IPS-18c (cell line): Measurements from ENCODE around the gene DNAH1.

Experiments
- H3K4me3 ChIP-seq: 2 replicates; pipeline ENCODE4 v1.7.0; 2013; ENCODE audit warnings: low read depth, mild to moderate bottlenecking, low read length, moderate library complexity; ENCODE audit not compliant: insufficient read depth
- H3K9me3 ChIP-seq: one replicate; pipeline ENCODE4 v1.6.1; 2013; ENCODE audit warnings: mild to moderate bottlenecking, low read length, moderate library complexity; ENCODE audit not compliant: control insufficient read depth, insufficient read depth

Gene DNAH1

DNA sequence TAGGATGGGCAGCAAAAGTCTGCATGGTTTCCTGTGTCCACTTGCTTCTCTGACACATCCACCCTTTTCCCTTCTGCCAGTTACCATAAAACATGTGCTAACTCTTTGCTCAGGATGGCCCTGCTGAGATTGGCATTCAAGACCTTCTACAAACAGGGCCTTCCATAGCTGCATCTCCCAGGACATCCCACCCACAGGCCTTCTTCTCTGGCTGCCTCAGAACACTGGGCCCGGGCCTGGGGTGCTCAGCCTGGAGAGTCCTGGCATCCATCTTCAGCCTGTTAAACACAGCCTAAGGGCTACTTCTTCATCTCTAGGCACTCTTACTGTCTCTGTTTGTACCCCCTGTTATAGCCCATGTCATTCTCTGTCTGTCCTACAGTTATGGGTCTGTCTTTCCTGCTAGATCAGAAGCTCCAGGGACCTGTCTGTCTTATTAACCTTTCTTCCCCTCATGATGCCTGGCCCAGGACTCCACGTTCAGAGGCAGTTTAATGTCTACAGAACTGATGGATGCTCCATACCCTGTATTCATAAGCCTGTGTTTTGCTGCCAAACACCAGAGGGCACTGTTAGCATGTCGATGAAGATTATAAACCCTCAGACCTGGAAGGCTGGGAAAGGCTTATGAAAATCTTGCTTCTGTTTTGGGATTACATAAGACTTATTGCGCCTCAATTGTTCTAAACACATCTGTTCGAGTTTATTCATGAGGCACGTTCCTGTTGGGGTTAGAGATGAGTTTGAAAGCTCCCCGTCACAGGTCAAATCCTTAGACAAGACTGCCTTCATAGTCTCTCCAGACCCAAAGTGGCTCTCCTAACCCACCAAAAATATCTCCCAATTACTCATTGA, 112.3 kb downstream of the DNAH1 start:
- no peaks in the 10 kb centered on the region for H3K9me3 ChIP-seq
- no peak overlapping the region for H3K4me3 ChIP-seq

DNA sequence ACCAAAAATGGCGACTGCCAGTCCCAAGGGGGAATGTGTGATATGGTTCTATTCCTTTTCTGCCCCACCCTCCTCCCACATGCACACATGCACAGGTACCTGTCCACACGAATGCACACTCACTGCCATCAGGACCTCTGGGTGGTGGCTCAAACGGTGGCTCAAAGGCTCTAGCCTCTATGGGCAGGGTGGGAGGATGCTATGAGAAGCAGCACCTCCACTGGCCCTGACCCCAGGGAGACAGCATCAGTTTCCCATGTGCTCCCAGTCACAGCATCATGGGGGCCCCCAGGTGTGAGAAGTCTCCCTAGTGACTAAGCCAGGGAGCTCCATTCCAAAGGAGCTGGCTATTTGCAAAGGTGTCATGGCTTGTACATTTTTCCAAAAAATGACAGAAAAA, 112.9 kb downstream of the DNAH1 start:
- H3K9me3 ChIP-seq: no peaks in the 10 kb centered on the region

DNA sequence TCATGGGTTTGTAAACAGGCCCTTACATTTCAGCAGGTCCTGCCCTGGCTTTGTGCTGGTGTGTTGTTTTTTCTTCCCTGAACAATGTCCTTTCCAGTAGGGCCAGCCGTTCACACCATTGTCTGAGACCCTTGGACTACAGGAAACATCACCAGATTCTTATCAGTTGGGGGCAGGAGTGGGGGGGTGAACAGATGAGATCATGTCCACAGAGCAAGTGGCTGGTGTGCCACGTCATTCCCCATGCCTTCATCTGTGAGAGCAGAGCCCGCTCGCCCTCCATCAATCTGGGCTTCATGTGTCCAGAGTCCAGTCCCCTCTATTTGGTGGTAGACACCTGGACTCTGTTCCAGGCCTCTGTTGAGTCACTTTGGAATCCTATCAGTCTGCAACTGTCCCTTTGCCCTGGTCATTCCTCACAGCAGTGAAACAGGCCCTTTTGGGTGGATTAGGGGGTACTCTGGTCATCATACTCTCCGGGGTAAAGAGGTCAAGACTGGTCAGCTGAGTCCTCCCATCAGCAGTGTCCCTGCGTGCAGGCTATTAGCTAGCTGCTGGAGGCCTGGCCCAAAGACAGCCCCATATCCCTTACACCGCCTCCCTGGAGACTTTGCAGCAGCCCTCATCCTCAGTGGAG, 113.8 kb downstream of the DNAH1 start:
- Histone ChIP-seq H3K4me3 (no peak overlapping the region), H3K9me3 (no peaks in the 10 kb centered on the region)

More for the DNA sequence above, 112.9 kb downstream of the DNAH1 start:
- H3K4me3 ChIP-seq: no peak overlapping the region

DNA sequence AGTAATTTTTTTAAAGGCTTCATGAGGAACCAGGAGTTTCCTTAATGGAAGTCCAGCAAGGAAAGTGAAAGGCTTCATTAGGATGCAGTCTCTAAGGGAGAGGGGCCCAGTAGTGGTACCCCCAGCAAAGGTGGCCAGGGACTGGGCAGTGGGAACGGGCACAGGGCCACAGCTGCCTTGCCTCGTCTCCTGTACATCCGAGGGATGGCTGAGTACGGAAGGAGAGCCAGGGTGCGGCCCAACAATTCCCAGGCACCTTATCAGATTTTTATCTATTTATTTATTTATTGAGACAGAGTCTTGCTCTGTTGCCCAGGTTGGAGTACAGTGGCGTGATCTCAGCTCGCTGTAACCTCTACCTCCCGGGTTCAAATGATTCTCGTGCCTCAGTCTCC, 114.3 kb downstream of the DNAH1 start:
- Histone ChIP-seq H3K4me3 (no peak overlapping the region), H3K9me3 (no peaks in the 10 kb centered on the region)

DNA sequence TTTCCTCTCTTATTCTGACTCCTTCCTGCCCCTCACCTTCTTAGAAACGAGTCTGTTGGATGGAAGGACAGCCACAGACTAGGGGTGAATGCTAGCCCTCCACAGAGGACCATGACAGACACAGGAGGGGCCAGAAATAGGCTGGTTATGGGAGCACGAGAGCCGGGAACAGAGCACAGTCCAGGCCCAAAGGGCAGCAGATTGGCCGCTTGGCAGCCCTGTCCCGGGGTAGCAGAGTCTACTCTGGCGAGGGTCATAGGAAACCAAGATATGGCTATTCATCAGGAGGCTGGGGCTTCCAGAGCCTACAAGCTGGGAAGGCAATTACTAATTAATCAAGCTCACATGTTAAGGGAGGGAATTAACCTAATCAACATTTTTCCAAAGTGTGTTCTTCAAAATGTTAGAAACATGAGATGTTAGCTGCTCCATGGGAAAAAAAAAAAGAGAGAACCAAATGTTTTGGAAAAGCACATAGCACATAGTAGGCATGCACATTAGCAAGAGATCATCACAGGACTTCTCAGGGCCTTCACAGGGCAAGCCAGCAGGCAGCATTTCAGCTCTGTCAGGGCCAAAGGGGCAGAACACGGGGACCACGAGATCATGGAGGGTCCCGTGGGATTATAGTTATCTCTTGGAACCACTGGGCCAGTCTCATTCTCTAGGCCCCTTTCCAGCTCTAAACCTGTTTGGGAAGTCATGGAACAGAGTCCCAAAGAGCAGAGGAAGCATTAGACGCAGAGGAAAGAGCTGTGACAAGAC, 115.5 kb downstream of the DNAH1 start:
- no peak overlapping the region for H3K4me3 ChIP-seq

DNA sequence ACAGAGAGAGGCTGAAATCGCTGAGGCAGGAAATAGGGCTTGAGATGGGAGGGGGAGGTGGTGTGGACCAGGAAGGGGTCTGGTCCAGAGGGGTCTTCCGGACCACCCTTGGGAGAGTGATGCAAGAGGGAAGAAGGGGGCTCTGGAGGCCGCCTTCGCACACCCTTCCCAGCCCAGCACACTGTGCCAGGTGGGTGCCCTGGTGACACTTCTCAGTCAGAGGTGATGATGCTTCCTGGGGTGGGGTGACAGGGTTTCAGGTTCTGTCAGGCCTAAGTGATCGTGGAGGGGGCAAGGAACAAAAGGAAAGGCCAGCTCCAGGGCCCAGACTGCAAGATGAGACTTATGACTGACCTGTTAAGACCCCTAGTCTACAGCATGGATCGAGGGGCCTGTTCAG, 116.1 kb downstream of the DNAH1 start:
- Histone ChIP-seq H3K4me3 (no peak overlapping the region), H3K9me3 (no peaks in the 10 kb centered on the region)

More for the DNA sequence above, 115.5 kb downstream of the DNAH1 start:
- no peaks in the 10 kb centered on the region for H3K9me3 ChIP-seq

DNA sequence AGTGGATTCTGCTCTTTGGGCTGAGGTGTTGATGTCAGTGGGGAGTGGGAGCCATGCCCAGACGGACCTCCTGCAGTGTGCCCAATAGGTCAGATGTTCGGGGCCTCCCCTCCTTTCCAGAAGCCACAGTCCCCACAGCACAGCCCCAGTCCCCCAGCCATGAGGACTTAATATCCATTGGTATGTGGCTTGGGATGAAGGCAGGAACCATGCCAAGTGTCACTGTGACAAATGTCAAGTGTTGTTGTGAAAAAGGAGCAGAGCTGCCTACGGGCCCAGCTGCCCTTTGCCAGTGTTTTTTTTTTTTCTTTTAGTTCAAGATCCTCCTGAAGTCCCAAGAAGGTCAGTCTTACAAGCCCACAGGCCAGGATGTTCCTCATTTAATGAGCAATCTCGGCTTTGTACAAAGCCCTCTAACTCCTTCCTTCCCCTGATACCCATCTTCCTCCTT, 116.6 kb downstream of the DNAH1 start:
- H3K4me3 ChIP-seq: no peak overlapping the region

DNA sequence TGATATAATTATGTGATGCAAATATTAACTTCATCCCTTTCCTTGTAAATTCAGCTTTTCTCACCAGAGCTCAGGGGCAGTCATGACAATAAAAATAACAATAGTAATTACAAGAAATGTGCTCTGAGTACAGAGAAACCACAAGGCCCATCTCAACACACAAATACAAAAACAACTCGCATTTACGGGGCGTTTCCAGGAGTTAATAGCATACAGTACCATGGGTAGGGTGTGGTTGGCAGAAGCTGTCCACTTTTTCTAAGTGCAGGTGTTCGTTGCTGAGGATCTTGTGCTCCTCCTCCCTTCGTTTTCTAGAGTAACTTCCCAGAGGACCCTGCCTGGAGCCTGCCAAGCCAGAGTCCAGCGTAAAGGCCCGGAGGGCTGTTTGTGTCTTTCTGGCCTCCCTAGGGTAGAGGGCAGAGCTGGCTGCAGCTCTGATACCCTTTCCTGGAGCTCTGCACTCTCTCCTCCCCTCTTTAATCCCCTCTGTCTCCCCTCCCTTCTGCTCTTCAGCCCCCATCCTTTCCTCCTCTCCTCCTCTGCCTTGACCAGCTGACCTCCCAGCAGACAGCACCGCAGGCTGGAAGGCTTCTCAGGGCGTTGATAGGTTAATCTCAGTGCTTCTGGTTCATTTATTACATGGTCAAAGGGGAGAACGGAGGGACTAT, 117.3 kb downstream of the DNAH1 start:
- no peak overlapping the region for H3K4me3 ChIP-seq
- H3K9me3 ChIP-seq: no peaks in the 10 kb centered on the region

More for the DNA sequence above, 116.6 kb downstream of the DNAH1 start:
- no peaks in the 10 kb centered on the region for H3K9me3 ChIP-seq

DNA sequence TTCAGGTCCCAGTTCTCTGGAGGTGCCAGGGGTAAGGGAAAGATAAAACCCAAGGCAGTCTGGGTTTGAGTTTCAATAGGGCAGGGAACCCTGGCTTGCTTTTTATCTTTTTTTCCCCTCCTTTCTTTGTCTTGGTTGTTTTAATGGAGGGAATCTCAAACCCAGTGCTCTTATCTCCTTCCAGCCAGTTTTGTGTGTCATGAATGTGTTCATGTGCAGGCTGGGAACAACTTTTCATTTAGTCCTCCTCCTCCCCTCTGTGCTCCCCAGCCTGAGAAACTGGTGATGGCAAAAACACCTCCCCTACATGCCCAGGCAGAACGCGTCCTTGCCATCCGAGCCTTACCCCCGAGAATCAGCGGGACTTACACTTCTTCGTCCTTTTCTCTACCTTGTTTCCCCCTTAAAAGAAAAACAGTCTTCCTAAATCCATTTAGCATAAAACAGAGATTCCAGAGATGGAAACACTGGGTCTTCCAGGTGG, 117.9 kb downstream of the DNAH1 start:
- Histone ChIP-seq H3K9me3 (no peaks in the 10 kb centered on the region), H3K4me3 (no peak overlapping the region)

DNA sequence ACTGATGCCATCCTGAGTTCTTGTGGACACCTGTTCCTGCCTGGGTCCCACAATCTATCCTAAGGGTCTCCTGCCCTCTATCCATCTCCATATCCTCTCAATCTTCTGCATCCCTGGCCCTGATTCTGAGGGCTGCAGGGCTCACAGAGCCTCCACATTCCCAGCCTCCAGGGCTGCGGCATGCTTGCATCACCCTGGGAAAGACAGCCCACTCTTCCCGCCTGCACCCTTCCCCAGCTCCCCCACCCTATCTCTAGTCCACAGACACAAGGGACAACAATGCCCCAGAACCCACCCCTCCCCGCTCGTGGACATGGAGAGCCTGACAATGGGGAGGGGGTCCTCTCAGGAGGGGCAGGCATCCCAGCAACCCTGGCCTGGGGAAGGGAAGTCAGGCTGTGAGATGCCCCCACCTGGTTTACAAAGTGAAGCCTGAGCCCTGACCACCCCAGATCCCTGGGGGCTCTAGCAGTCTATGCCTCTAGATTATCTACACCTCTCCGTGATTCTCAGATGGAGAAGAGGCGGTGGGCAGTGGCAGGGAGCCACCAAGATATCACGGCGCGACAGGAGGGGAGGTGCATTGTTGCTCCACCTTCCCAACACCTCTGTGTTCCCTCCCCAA, 118.5 kb downstream of the DNAH1 start:
- H3K4me3 ChIP-seq: no peak overlapping the region
- H3K9me3 ChIP-seq: no peaks in the 10 kb centered on the region

DNA sequence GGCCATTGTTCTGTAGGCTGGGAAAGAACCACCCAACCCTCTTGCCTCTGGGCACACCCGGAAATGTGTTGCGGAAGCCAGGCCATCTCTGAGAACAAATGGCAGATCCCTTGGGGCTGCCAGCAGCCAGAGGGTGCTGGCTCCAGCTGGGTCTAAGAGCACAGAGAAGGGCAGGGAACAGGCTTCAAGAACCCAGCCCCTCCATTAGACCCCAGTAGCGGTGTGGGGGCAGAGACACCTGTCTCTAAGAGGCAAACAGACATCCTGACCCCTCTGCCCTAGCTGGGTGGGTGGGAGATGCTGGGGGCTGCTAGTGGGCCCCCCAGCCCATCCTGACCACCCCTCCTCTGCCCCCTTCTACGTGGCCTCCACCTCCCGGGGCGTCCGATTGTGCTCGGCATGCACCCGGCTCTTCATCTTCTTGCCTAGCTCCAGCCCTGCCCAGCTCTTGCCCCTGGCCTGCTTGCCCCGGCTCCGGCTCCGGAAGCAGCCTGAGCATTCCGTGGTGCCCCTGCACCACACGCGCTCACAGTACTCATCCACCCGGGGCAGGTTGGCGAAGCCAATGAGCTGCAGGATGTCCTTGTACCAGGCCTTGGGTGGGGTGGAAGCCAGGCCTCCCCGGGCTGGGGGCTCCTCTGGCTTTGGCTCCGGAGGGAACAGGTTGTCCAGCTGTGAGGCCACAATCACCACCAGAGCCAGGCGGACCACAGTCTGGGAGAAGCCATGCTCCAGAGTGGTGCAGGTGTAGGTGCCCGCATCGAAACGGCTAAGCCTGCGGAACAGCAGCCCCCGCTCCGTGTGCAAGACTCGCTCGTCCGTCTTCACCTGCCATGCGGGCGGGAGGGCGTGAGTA, 119.4 kb downstream of the DNAH1 start:
- no peak overlapping the region for H3K4me3 ChIP-seq
- no peaks in the 10 kb centered on the region for H3K9me3 ChIP-seq

DNA sequence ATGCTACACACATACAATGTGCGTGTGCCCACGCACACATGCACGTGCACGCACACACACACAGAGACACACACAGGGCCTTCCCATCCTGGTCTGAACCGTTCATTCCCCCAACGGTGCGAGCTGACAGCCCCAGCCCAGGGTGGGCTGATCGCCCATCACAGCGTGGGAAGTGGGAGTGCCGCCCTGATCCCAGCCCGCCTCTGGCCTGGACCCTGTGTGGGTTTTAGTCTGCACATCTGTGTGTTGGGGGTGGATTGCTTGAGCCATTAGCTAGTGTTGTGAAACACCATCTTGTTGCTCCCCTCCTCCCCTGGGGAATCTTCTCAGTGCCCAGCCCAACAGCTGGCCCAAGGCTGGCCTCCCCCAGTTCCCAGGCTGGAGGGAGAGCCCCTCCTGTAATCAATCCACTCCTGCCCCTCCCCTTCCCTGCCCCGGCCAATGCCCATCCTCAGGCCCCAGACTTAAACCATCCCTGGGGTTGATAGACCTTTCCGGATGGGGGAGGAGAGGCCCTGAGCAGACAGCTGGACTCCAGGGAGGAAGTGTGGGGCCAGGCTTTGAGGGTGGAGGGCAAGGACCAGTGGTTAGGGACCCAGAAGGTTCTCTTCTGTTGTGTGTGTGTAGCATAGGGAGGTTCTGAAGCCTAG, 120.5 kb downstream of the DNAH1 start:
- no peaks in the 10 kb centered on the region for H3K9me3 ChIP-seq
- no peak overlapping the region for H3K4me3 ChIP-seq

DNA sequence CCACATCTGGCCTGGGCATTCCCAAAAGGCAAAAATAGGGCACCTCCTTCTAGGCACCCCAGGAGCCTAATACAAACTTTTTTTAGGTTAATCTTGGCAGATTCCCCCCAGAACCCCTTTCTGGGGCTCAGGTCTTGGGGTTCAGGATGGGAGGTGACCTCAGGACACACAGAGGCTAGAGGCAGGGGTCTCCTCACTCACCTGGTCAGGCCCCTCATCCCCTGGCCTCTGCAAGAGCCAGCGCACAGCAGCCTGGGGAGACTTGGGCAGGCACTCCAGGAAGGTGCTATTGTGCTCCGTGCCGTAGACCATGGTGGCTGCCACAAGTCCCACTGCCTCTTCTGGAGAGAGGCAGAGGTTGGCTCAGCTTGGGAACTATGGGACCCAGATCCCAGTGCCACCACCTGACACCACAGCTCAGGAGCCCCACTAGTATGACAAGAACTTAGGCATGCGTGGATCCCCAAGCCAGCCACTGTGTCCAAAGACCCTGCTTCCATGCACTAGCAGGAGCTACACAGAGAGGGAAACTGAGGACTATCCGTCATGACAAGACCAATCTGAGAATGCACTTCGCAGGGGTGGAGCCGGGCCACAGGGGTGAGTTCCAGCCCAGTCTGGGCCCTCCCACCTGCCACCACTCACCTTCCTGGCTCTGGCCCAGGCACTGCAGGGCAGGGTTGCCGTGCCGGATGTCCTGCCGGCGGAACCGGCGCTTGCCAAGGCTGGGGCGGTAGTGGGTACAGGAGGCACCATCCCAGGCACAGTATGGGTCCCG, 121.4 kb downstream of the DNAH1 start:
- Histone ChIP-seq H3K9me3 (no peaks in the 10 kb centered on the region), H3K4me3 (no peak overlapping the region)

DNA sequence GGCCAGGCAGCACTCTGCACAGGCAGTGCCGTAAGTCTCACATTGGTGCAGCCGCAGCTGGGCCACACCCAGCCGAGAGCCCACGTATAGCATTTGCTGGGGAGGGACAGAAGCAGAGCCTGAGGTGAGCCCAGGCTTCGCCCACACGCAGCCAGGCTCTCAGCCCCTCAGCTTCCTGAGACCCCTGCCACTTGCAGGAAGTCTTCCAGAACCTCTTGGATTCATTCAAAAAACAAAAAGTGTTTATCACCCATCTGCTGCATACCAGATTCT, 121.9 kb downstream of the DNAH1 start:
- no peak overlapping the region for H3K4me3 ChIP-seq
- no peaks in the 10 kb centered on the region for H3K9me3 ChIP-seq
